Activated CD4-positive, alpha-beta T cell treated with anti-CD3 and anti-CD28 coated beads, Interleukin-2, amount 50 U/mL, for 24 hours (primary cell): ENCODE measurements around the gene TRIP12.
"Not testable (repeated sequence)": the region's sequence is repeated elsewhere in the genome, so short reads cannot be mapped to it uniquely, and the experiment has no call there.

ENCODE experiments used
- DNase-seq, 2 donors: peaks; one replicate each; pipeline ENCODE4 v3.0.0-alpha.2; 2020; ENCODE audit warnings: low read depth in 1 of 2, low spot score in 1 of 2

Gene TRIP12

DNA sequence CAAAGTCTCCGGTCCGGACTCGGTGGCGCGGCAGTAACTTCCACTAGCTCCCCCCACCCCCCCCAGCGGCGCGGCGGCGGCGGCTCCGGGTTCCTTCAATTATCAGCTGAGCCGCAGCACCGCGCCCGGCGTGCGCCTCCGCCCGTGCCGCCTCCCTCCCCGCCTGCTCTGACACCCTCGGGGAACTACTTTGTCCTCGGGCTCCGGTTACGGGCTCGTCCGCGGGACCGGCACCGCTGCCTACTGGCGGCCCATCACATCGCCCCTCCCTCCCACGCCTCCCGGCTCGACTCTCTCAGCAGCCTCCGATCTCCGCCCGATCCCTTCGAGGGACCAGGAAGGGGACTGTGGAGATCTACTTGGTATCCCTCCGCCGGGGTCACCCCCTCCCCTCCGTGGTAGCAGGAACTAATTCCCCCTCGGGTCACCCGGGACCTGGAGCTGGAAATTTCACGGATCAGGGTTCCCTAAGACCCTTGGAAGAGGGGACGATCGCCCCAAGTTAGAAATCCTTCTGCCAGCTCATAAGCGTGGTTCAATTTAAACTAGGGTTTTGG lies at the start of gene TRIP12:
Gene TRIP12 (minus strand): TSS at position 118 of the 557 bp plus-strand sequence. CDS start 41,930 bp downstream, outside the sequence.
- peak; percentile 80 to 90 for DNase-seq

DNA sequence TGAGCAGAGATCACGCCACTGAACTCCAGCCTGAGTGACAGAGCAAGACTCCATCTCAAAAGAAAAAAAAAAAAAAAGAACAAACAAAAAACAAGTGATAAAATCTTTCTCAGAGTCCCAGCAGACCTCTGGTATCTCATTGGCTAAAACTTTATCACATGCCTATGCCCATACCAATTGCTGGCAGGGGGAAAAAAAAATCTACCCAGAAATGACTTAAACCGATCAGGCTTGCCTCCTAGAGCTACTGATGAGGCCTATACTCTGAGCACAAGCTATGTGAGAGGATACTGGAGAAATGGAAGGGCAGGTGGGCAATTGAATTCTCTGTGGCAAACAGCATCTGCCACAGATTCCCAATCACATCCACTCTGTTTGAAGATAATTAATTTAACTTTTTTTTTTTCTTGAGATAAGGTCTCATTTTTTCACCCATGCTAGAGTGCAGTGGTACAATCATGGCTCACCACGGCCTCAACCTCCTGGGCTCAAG lies 49.5 kb upstream of the TRIP12 start:
- no peak for DNase-seq

DNA sequence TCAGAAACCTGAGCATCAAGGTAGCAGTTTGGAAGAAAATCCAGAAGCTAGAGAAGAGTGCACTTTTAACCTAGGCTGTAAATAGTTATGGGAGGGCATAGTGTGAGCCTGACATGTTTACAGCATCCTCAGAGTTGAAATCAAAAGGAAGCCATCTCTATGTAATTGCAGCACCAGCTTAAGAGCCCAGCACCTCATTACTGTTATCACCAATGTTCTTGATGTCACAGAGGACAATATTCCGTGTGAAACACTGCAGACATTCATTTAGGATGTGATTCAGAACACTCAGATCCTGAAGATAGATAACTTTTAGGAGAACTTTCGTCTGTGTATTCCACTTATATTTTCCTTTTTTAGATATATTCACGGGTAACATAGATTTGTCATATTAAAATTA lies 48.6 kb upstream of the TRIP12 start:
- no peak for DNase-seq

DNA sequence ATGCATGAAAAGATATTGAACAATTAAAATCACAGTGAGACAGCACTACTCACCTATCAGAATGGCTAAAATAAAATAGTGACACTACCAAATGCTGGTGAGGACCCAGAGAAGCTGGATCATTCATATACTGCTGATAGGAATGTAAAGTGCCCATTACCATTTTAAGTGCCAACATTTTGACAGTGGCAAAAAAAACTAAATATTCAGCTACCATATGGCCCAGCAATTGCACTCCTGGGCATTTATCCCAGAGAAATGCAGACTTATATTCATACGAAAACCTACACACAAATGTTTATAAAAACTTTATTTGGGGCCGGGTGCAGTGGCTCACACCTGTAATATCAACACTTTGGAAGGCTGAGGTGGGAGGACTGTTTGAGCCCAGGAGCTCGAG lies 48.1 kb upstream of the TRIP12 start:
- DNase-seq: no peak

DNA sequence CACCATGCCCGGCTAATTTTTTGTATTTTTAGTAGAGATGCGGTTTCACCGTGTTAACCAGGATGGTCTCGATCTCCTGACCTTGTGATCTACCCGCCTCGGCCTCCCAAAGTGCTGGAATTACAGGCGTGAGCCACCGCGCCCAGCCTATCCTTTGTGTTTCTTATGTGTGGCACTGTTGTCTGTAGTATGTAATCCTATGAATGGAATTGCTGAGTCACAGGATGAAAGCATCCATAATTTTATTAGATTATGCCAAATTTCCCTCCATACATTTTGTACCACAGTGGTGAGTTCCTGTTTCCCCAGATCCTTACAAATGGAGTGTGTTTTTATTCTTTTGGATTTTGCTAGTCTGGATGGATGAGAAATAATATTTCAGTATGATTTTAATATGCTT lies 41.8 kb upstream of the TRIP12 start:
- not testable (repeated sequence) for DNase-seq

DNA sequence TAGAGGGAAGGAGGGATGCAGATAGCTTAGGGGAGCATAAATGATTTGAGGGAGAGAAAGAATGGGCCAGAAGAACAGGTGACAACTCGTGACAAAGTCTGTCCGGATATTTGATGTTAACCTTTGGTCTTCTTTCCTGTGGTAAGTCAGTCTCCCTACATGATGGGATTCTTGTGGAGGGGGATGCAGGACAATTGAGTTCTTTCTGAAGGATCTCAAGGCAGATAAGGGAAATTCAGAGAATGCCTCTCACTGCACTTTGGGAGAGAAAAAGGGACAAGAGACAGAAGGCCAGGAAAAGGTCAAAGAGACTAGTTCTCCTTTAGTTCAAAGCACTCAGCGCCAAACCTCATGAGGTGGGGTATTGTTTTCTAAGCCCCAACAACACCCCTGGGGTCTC lies 34.7 kb upstream of the TRIP12 start:
- no peak for DNase-seq

DNA sequence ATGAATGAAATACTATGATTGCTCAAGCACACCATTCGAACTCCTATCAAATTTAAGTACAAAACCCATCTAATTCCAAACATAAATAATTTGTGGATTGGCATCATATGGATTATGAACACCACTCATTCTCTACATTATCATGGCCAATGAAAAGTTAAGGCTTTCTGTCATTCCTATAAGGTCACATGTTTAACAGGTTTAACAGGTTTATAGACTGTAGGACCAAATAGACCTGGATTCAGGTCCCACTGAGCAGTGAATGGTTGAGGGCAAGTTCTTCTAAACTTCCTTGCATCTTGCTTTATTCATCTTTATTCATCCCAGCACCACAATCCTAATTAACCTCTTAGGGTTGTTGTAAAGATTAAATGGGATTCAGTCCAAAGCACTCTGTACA lies 33.9 kb upstream of the TRIP12 start:
- DNase-seq: no peak

DNA sequence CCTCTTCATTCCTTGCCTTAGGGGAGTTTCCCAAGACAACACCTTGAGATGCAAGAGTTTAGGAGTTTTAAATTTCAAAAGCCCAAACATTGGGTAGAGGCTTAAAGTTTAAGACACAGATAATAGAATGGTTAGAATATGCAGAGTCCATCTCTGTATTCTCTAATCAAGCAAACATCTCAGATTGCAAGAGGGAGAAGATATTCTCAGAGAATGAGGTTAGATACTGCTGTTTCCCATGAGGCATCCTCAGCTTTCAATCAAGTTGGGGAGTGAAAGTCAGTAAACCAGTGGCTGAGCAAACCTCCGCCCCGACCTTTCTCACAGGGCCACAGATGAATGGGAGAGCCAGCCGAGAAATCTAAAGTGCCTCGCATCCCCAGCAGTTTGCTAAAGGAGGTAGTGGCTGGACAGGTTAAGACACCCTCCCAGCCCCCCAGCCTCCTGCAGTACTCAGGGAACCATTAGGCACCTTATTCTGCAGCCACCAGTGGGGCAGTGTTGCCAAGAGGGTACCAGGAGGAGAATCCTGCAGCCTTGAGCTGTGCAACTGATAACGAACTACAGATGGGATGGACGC lies 30.5 kb upstream of the TRIP12 start:
- DNase-seq: no peak

DNA sequence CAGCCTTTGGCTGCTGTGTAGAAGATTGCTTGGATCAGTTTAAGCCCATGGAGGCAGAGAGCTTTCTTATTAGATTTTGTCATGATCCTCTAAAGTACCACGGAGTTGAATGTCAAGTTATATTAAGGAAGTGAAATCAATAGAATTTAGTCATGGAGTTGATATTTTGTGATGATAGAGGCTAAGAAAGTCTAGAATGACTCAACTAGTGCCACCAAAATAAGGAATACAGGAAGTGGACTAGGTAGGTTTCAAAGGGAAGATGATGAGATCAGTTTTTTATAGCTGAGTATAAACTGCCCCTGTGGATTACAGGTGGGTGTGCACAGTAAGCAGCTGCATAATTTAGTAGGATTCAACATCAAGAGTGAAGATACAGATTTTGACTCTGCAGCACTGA lies 25.7 kb upstream of the TRIP12 start:
- DNase-seq: no peak

DNA sequence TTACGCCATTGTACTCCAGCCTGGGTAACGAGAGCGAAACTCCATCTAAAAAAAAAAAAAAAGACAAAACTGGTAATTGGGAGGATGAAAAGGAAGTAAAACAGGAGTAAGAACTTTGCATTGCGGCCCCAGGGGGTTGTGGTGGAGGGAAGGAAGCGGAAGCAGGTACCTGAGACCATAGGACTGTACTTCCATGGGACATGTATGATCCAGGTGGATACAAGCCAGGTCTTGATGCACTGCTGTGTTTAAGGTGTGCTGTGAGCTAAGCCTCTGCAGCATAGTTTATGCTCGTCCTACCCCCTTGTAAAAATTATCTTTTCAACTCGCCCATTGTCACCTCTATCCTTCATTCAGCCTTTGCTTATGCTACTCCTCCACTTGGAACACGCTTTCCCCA lies 24.2 kb upstream of the TRIP12 start:
- DNase-seq: no peak

DNA sequence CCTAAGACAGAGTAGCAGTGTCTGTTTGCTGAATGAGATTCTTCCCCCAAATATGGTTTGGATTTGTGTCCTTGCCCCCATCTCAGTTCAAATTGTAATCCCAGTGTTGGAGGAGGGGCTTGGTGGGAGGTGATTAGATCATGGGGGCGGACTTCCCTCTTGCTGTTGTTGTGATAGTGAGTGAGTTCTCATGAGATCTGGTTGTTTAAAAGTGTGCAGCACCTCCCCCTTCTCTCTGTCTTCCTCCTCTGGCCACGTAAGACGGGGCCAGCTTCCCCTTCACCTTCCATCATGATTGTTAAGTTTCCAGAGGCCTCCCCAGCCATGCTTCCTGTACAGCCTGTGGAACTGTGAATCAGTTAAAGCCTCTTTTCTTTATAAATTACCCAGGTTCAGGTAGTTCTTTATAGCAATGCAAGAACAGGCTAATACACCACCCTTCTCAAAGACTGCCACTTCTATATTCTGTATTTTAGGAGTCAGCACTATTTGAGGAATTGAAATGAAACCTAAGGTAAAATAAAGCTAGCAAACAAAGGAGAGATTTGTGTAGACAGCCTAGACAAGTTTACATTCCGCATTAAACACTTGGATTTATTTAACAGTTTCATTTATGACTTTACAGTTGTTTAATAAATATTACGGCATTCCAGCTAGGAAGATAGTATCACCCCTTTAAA lies 22.1 kb upstream of the TRIP12 start:
- no peak for DNase-seq

DNA sequence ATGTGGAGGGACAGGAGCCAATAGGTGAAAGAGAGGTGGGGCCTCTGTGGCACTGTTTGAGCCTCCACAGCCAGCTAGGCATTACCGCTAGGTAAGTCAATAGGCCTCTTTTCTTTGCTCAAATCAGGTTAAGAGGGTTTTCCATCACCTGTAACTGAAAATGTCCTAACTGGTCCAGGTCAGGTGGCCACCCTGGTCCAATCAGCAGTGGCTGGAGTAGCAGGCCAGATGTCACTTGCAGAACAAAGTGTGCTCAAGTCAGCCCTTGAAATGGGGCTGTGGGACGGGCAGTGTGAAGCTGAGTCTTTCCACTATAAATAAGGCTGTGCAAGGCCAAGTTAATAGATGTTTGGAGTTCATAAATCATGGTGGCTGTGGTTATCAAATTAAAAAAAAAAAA lies 21.4 kb upstream of the TRIP12 start:
- DNase-seq: no peak

DNA sequence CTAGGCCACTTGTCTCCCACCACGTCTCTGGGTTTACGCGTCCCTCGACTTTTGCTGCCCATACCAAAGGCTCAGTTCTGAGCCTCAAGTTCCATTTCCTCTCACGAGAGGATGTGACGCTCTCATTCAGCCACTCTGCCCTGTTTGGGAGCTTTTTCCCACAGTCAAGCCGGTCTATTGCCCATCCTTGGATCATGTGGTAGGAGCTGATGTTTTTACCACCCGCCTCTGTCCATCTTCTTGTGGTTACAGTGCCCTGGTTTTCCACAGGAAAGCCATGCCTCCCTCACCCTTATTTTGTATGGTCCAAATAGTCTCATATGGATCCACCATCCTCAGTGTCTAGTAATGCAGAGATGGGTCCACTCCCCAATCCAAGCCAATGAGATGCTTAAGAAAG lies 20.9 kb upstream of the TRIP12 start:
- DNase-seq: no peak

DNA sequence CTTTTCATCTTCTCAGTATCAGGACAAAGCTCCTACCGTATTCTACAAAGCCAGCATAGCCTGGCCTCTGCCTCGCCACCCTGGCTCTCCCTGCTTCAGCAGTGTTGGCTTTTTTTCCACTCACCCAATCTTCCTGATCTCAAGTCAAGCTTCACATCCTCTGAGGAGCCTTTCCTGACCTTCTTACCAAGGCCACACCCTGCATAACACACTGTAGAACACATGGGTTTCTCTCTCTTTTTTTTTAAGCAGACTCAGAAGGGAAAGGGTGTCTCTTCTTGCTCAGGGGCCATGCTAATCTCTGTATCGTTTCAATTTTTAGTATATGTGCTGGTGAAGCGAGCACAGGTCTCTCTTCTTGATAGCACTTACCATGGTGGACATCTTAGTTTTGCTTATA lies 15.7 kb upstream of the TRIP12 start:
- DNase-seq: no peak

DNA sequence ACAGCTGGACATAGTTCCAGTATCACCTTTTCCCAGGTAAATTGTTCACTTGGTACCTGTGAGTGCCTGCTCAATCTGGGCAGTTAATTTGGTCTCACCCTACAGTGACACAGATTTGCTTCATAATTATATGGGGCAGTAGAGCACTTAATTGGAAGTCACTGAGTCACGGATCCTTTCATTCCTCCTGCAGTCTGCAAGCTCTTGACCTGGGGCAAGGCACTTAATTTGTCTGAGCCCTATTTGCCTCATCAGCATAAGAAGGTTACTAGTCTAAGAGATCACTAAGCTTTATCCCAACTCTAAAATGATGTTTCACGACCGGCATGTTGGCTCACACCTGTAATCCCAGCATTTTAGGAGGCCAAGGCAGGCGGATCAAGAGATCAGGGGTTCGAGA lies 9.4 kb upstream of the TRIP12 start:
- DNase-seq: no peak

DNA sequence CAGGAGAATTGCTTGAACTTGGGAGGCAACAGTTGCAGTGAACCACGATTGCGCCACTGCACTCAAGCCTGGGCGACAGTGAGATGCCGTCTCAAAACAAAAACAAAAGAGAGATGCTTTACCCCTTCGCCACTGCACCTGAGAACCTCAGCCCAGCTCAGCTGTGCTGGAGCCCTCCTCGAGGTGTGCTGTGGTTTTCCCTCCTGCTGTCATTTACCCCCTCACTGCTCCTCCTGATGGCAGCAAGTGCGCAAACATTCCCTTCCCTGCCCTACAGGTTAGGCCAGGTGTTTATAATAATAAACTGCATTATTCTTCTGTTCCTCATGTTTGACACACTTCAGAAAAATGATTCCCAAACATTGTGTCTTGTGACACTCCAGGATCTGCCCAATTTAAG lies 8.8 kb upstream of the TRIP12 start:
- DNase-seq: no peak

DNA sequence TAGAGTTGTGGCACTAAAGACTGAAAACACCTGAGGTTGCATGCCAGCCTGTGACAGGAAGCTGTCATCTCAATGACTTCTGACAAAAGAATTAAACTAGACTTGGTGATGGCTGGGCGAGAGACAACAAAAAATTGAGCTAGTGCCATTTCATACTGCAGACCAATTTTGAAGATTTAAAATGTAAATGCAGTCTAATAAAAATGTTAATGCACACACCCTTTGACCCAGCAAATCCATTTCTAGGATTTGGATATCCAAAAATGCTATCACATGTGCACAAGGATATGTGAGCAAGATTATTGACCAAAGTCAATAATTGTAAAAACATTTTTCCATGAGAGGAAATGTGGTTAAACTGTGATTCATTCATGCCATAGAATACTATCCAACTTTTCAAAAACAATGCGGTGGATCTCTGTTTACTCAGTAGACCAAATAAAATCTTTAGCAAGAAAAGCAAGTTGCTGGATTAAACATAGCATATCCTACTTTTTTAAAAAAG lies 6.1 kb upstream of the TRIP12 start:
- no peak for DNase-seq

DNA sequence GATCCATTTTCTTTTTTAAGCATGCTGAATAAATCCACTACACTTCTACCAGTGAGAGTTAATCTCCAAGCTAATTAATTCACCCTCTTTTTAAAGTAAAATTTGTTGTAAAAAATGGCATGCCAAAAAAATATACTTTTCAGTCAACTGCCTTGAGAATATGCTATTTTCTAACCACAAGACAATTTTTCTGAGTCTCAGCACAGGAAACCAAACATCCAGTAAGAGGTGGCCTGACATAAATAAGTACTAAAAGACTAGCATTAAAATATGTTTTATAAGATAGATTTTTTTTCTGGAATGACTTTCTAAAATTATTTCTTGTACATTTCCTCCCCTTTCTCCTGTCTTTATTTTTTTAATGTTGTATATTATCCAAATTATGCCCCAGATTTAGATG lies 3.4 kb upstream of the TRIP12 start:
- DNase-seq: no peak

DNA sequence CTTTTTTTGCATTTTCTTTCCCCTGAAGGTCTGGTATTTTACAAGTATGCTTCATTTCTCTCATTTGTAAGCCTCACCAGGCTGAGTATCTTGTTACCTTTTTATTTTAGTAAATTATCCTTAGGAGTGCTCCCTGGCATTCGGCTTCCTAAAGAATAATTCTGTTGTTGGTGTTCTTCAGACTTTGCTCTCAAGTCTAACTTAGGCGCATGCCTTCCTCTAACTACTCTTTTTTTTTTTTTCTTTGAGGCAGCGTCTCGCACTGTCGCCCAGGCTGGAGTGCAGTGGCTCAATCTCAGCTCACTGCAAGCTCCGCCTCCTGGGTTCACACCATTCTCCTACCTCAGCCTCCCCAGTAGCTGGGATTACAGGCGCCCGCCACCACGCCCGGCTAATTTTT lies 2.7 kb upstream of the TRIP12 start:
- not testable (repeated sequence) for DNase-seq

DNA sequence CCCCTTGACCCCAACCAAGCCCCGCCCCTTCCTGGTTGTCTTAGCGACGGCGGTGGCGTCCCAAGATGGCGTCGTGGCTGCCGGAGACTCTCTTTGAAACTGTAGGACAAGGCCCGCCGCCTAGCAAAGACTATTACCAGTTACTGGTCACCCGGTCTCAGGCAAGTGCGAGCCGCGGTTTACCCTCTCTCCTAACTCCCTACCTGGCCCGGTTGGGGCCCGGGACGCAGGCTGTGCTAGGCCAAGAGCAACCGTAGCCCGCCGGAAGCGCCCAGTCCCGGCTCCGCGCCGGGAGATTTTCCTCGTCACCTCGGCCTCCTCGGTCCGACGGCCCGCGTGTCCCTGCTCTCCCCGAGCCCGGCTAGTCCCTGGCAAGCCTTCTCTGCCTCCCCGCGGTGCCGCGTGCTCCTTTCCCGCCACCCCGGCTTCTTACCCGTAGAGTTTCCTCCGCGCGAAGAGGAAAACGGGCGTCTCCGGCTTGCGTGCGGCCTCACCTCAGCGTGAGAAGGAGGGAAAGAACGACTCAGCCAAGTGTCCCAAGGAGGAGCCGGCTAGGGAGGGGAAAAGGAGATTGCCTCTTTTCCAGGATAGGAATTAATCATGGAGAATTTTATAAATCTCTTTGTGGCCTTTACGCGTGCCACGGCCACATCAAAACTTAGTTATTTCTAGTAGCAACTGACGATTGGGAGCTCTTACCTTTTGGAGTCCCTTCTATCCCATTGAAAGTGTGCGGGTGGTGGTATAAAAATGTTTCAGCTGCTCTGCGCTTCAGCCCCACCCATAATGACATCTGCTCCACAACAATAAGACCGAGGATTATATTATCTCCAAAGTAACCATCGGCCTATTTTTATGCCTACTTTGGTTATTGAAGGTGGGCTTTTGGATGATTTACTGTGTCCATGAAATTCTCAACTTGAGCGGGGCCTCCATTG lies 909 bp upstream of the TRIP12 start, which contains the start of gene FBXO36:
Gene FBXO36 (plus strand): TSS at position 55 of the 938 bp plus-strand sequence. CDS start 11 bp downstream, at position 66.
- DNase-seq: peak in 1 of 2 donors; percentile 84
